Gastrocnemius medialis (tissue), 4 donors: ENCODE data around the gene SH2D1B. TPM values are rescaled to one million over a fixed set of nuclear protein-coding genes. Genes with fewer than 3 reads are reported as not detected.
"Not testable (repeated sequence)": the region's sequence is repeated elsewhere in the genome, so short reads cannot be mapped to it uniquely, and the experiment has no call there.

Source experiments
- ATAC-seq, 2 donors: fragments of 150-250 bp; one replicate each; pipeline ENCODE4 v1.9.1; 2016
- DNase-seq, 2 donors: peaks; one replicate each; pipeline ENCODE4 v3.0.0-alpha.2; 2019
- H3K27ac ChIP-seq, 4 donors: fragments of 200-600 bp; sonication (generic); 1 replicate in 1 of 4; 2 replicates in 3 of 4; pipeline ENCODE4 v1.5.1; 2016 to 2018; ENCODE audit warnings: mild to moderate bottlenecking in 2 of 4, moderate library complexity in 1 of 4
- H3K27me3 ChIP-seq, 3 donors: fragments of 200-600 bp; sonication (generic) in 2 of 3; 1 replicate in 1 of 3; 2 replicates in 2 of 3; pipeline versions ENCODE4 v1.5.1 to v1.6.0; 2016 to 2019; ENCODE audit warnings: mild to moderate bottlenecking in 1 of 3, moderate library complexity in 1 of 3
- H3K36me3 ChIP-seq, 2 donors: fragments of 200-600 bp; sonication (generic) in 1 of 2; one replicate each; pipeline ENCODE4 v1.5.1; 2017 to 2018
- H3K4me1 ChIP-seq, 2 donors: fragments of 200-600 bp; sonication (generic) in 1 of 2; one replicate each; pipeline ENCODE4 v1.5.1; 2016 to 2017; ENCODE audit warnings: mild to moderate bottlenecking in 2 of 2
- H3K4me3 ChIP-seq, 4 donors: fragments of 200-600 bp; sonication (generic) in 3 of 4; 1 replicate in 1 of 4; 2 replicates in 3 of 4; pipeline ENCODE4 v1.5.1; 2016 to 2019; ENCODE audit warnings: mild to moderate bottlenecking in 2 of 4
- H3K9me3 ChIP-seq, 3 donors: fragments of 200-600 bp; sonication (generic) in 2 of 3; 1 replicate in 1 of 3; 2 replicates in 2 of 3; pipeline ENCODE4 v1.5.1; 2016 to 2019
- POLR2A ChIP-seq, 2 donors: fragments of 450-650 bp; IDR thresholded peaks; one replicate each; pipeline ENCODE4 v1.6.1; 2017; ENCODE audit warnings: antibody characterized with exemption in 2 of 2, mild to moderate bottlenecking in 2 of 2, moderate library complexity in 2 of 2
- in situ Hi-C, 4 donors: fragments of 200-750 bp; cut with MboI; loops; one replicate each; pipeline versions ENCODE4 v1.15.0 to v1.8.0; 2017; ENCODE audit warnings: low sequenced_read_pairs in 4 of 4
- intact Hi-C: fragments of 100-400 bp; cut with DNase I; formaldehyde crosslinking; loops from one replicate; pipeline ENCODE4 v1.15.1; 2023; ENCODE audit warnings: low total_unique reads
- total RNA-seq, 4 donors: library from RNA; depleted of rRNA; stranded (reverse); fragments of >200 nt; gene quantifications; one replicate each; pipeline versions ENCODE4 v1.1.0 to v1.2.3, GENCODE V29; 2016
- TF ChIP-seq, protein P1 (sequence below), 5 experiments: fragments of 450-650 bp in 3 of 5; fragments of 200-600 bp in 2 of 5; sonication (generic) in 2 of 5; IDR thresholded peaks in 4 of 5; conservative IDR thresholded peaks in 1 of 5; 1 replicate in 4 of 5; 2 replicates in 1 of 5; pipeline ENCODE4 v1.5.1; 2016 to 2019; ENCODE audit warnings: antibody characterized with exemption in 5 of 5, mild to moderate bottlenecking in 3 of 5, moderate library complexity in 3 of 5

SH2D1B gene
- total RNA-seq, 4 donors from 2014 or later = 2.1 to 34.2 (median 4.1) TPM

DNA sequence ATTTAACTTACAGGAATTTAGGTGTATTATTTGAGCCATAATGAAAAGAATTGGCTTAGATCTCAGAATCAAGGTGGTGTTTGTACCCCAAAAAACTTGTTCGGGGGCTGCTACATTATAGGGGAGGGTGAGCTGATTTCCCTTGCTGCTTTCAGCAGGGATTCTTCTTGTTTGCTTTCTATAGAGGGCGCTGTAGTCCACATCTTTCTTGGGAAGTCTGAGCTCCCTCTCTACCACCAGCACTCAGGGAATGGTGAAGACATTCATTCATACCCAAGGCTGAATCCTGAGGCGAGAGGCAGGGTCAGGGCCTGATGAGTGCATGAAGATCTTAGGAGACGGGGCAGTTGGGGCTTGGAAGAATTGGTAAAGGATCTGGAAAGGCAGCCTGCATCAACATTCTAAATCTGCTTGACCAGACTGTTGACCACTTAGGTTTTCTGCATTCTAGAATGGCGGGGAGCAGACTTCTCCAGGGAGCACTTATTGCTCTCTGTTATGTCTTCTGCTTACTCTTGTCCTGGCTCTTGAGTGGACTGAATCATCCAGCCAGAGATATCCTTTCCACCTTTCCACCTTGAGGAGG lies 54.2 kb downstream of the SH2D1B start:
- no peak for ATAC-seq
- in situ Hi-C loops (no loop called here), intact Hi-C loops (no loop called here)

DNA sequence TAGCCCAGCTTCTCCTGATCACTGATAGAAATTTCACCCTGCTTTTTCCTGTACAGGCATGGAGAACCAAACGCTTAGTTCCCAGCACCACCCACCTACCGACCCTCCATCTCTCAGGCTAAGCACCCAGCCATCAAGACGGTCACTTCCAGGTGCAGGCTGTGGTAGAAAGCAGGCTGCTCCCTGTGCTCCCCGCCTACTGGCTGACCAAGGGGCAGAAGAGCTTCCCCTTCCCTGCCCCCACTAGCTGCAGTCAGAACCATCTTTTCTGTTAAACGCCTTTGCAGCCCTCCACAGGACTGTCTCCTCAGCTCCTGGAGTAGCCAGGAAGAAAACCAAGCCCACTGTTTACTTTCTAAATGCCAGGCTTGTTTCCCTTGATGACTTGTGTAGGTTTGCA lies 58.2 kb downstream of the SH2D1B start:
- intact Hi-C loops (no loop called here), in situ Hi-C loops (no loop called here)
- no peaks in the 10 kb centered on the region for H3K36me3 ChIP-seq

More for the DNA sequence above, 54.2 kb downstream of the SH2D1B start:
- no peak overlapping the region for H3K4me3 ChIP-seq
- no peak for DNase-seq
- no peaks in the 10 kb centered on the region for H3K4me1 ChIP-seq
- H3K27ac ChIP-seq = no peak overlapping the region
- H3K9me3 ChIP-seq = no peaks in the 10 kb centered on the region
- no peaks in the 10 kb centered on the region for H3K27me3 ChIP-seq
- TF ChIP-seq POLR2A (IDR thresholded peaks at IDR 0.05) = no peak
- TF ChIP-seq, protein P1, sequence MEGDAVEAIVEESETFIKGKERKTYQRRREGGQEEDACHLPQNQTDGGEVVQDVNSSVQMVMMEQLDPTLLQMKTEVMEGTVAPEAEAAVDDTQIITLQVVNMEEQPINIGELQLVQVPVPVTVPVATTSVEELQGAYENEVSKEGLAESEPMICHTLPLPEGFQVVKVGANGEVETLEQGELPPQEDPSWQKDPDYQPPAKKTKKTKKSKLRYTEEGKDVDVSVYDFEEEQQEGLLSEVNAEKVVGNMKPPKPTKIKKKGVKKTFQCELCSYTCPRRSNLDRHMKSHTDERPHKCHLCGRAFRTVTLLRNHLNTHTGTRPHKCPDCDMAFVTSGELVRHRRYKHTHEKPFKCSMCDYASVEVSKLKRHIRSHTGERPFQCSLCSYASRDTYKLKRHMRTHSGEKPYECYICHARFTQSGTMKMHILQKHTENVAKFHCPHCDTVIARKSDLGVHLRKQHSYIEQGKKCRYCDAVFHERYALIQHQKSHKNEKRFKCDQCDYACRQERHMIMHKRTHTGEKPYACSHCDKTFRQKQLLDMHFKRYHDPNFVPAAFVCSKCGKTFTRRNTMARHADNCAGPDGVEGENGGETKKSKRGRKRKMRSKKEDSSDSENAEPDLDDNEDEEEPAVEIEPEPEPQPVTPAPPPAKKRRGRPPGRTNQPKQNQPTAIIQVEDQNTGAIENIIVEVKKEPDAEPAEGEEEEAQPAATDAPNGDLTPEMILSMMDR (IDR thresholded peaks at IDR 0.05 in 4 of 5, conservative IDR thresholded peaks at IDR 0.05 in 1 of 5) = peak in 2 of 5 experiments; percentile 21 to 22
- no peaks in the 10 kb centered on the region for H3K36me3 ChIP-seq

DNA sequence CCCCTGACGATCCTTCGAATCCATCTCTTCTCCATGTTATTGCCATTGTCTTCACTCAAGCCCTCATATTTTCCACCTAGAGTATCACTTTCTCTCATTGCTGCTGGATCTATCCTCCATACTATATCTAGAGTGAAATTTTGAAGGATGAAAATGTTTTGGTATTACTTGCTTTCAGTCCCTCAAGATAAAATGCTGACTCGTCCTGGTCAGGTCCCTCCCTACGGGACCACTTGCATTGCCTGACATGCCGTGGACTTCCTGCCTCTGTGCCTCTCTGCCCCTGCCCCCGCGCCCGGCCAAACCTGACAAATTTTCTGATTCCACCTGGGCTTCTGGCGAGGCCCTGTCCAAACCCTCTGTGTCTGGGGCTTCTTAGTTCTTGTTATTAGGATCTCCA lies 58.9 kb downstream of the SH2D1B start:
- in situ Hi-C loops = no loop called here
- Histone ChIP-seq H3K27ac (no peak overlapping the region), H3K4me1 (no peaks in the 10 kb centered on the region), H3K36me3 (no peaks in the 10 kb centered on the region), H3K27me3 (no peaks in the 10 kb centered on the region), H3K9me3 (no peaks in the 10 kb centered on the region), H3K4me3 (no peak overlapping the region)
- intact Hi-C loops = no loop called here
- TF ChIP-seq POLR2A (IDR thresholded peaks at IDR 0.05) = no peak
- TF ChIP-seq, protein P1 (IDR thresholded peaks at IDR 0.05 in 4 of 5, conservative IDR thresholded peaks at IDR 0.05 in 1 of 5) = no peak
- ATAC-seq (no peak), DNase-seq (no peak)

More for the DNA sequence above, 58.2 kb downstream of the SH2D1B start:
- no peak for TF ChIP-seq POLR2A (IDR thresholded peaks at IDR 0.05)
- H3K9me3 ChIP-seq = no peaks in the 10 kb centered on the region
- no peaks in the 10 kb centered on the region for H3K27me3 ChIP-seq
- H3K4me1 ChIP-seq = no peaks in the 10 kb centered on the region
- no peak overlapping the region for H3K27ac ChIP-seq
- no peak for ATAC-seq
- no peak for DNase-seq
- H3K4me3 ChIP-seq = no peak overlapping the region

DNA sequence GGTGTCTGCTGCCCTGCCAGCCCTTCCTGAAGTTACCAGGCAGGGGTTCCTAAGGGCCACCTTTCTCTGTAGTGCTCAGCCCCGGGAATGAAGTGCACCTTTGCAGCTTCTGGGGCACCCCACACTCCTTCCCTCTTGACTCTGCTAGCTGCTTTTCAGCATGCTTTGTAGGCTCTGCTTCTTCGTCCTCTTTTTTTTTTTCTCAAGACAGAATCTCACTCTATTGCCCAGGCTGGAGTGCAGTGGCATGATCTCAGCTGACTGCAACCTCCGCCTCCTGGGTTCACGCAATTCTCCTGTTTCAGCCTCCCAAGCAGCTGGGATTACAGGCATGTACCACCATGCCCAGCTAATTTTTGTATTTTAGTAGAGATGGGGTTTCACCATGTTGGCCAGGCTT lies 60.1 kb downstream of the SH2D1B start:
- in situ Hi-C loops, H3K27me3 ChIP-seq, intact Hi-C loops, H3K36me3 ChIP-seq, H3K4me3 ChIP-seq, H3K4me1 ChIP-seq, DNase-seq, H3K9me3 ChIP-seq, ATAC-seq, H3K27ac ChIP-seq: not testable (repeated sequence)

DNA sequence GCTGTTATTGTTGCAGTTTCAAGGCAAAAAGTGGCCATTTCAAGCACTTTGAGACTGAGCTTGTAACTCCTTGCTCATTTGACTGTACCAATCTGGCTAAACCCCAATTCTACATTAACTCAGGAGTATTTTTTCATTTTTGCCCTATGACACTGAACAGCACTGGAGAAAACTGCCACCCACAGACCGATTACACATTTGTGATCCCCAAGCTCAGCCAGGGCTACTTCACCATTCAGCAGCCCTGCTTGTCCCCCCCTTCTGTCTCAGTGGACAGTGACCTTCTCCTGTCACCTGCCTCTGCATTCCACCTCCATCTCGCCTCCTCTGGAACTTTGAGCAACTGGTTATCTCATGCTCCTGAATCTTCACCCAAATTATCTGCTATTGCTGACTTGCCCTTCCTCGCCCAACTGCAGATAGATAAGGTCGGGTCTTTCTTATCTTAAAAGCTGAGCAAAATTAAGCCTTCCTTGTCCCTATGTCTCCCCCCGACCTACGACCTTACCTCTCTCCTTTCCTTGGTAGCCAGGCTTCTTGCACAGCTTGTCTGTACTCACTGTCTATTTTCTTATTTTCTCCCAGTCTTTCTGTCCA lies 60.6 kb downstream of the SH2D1B start:
- no peaks in the 10 kb centered on the region for H3K9me3 ChIP-seq
- no peaks in the 10 kb centered on the region for H3K27me3 ChIP-seq
- no peak for ATAC-seq
- H3K36me3 ChIP-seq = no peaks in the 10 kb centered on the region
- no peak for DNase-seq
- H3K27ac ChIP-seq = no peak overlapping the region
- TF ChIP-seq POLR2A (IDR thresholded peaks at IDR 0.05) = no peak
- TF ChIP-seq, protein P1 (IDR thresholded peaks at IDR 0.05 in 4 of 5, conservative IDR thresholded peaks at IDR 0.05 in 1 of 5) = no peak
- H3K4me3 ChIP-seq = no peak overlapping the region
- intact Hi-C loops (no loop called here), in situ Hi-C loops (no loop called here)
- H3K4me1 ChIP-seq = no peaks in the 10 kb centered on the region
